T-helper 2 cell (primary cell): ENCODE results near the gene PARD3B.

Experiments
- DNase-seq, 5 experiments: peaks; one replicate each; pipeline versions ENCODE4 v3.0.0 to v3.0.0-alpha.2; 2012 to 2022

The PARD3B gene

GRCh38 chr2:205579335-205579734 lies 1034.1 kb downstream of the PARD3B start:
- no peak for DNase-seq

DNA sequence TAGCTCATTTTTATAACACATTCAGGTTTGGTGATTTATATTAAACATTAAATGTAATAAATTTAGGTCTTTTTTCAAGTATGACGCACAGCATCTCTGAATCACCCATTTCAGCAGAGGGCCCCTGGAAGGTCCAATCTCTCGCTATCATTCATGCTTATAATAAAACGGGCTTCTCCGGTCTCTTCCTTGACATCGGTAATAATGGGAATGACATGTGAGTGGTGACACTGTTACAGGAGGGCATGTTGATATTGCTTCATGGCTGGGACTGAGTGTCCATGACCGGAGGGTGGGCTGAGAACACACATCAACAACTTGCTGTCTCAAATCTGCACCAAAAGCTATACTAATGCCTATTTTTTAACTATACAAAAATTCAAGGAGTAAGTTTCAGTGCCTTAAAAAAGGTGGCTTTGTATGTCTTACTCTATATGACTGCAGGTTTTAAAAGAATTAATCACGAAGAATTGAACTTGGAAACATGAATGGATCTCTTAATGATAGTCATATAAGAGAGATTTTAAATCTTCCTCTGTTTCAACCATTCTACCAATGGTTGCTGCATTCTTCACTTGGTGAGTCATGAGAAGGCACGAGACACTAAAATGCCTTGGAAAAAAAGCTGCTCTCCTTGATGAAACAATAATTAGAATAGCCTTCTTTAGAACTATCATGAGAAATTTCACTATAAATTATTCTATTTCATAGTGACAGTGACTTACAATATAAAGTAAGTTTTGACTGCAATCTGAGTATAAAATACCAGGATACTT lies 1035.1 kb downstream of the PARD3B start:
- DNase-seq: no peak

GRCh38 chr2:205582366-205582765 lies 1037.1 kb downstream of the PARD3B start:
- no peak for DNase-seq

DNA sequence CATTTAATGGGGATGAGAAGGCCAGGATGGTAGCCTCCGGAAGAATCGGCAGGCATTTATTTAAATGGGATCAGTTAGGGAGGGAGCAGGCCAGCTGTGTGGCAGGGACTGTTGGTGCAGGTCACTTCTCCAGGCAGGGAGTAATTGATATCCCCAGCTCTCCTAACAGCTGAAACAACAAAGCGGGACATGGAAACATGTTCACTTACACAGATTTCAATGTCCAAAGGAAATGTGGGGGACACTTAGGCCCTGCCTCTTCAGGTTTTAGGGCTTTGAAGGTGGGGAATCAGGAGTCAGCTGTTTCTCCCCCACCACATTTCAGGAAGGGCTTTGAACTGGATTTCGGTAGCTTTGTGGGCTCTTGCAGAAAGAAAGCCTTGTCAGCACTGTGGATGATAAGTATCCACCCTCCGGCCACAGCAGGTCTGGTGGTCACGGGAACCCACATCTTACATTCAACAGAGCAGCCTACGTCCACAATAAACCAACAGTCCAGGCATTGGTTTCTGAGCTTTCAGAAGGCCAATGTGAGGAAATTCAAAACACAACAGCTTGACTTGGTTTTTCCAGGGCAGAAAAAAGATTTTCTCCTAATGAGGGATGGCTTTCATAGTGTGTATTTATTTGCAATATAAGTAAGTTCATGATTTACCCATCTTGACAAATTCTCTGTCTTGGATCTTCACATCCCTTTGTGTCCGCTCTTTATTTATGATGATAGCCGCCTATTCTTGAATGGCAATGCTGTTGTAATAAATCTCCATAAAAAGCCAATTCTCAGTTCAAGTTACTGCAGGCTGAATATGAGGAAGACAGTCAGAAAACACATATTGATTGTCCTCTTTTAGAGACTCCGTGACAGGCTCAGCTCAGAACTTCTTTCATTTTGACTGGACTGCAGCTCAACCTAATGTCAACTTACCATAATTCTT lies 1040.4 kb downstream of the PARD3B start:
- DNase-seq: no peak

DNA sequence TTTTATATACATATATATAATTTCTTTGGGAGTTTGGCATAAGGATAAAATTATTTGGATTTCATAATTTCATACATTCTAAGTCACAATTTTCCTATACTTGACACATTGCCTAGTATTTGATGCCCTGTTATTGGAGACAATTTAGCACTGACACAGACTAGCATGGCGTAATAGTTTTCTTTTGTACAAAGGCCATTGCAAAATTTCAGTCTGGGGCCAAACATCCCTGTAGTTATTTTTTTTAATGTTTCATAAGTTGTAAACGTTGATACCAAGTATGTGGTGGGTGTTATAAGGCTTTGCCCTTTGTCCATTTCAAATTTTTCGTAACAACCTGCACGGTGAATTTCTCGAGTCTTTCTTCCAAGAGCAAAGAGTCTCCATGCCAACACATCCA lies 1041.4 kb downstream of the PARD3B start:
- no peak for DNase-seq

DNA sequence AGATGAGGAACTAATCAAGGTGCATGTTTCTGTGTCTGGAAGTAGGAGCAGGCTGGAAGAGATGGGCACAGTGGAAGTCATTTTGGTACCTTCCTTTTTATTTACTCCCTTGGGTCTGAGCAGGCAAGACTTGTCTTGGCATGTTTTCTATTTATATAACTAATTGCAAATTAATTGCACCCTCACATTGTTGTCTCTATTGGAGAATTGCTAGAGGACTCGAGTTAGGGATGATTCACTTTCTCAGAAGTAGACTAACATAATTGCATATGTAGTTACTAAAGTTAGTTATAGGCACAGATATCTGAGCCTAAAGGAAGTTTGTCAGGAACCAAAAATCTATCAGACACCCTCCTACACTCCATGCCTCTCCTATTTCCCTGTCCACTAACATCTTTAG lies 1044.2 kb downstream of the PARD3B start:
- no peak for DNase-seq

DNA sequence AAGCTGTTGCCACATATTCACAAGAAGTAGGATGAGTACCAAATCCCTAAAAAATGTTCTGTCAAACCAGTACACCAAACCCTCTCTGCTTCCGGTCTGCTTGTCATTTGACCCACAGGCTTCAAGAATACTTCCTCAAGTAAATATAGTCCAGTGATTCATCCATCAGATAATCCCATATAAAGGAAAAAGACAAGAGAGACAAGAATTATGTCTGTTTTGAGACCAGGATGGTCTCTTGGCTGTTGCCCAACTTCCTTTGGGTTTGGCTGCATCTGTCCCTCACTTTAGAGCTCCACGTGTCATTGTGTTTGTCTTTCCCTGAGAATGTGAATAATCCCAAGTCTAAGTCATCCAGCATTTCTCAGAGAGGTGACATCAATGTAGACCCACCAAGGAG lies 1045.5 kb downstream of the PARD3B start:
- no peak for DNase-seq

- DNase-seq: no peak
Measured at GRCh38 chr2:205593891-205594290, 1048.6 kb downstream of the PARD3B start.

DNA sequence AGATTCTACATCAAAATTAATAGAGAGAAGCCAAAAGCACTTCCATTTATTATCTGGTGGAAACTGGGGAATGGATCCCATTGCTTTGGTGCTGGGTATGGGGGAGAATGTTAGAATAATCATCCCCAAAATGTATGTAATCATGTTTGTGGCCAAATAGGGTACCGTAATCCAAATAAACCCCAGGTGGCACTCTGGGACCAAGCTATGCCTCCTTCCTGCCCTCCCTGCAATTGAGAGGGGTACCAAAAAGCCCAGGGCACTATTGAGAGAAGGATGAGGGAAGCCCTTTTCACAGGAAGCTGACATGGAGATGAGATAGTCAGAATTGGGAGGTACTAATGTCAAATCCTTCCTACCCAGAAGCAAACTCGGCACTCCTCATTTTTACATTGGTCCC lies 1051.3 kb downstream of the PARD3B start:
- DNase-seq: no peak

DNA sequence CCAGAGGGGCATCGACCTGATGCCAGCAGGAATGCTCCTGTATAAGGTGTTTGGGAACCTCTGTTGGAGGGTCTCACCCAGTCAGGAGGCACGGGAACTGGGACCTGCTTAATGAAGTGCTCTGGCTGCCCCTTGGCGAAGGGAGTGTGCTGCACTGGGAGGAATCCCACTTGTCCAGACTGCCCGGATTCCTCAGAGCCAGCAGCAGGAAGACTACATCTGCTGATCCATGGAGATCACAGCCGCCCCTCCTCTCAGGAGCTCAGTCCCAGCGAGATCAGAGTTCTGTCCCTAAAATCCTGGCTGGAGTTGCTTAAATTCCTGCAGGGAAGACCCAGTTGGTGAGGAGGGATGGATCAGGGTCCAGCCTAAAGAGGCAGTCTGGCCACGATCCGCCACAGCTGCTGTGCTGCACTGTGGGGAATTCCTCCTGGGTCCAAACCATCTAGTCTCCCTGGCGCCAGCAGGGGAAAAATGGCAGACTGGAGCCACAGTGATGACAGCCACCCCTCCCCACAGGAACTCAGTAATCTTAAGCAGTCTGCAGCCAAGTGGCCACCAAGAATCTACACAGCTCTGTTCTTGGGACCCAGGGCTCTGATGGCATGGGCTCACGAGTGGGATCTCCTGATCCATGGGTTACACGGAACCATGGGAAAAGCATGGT lies 1060.5 kb downstream of the PARD3B start:
- no peak for DNase-seq

DNA sequence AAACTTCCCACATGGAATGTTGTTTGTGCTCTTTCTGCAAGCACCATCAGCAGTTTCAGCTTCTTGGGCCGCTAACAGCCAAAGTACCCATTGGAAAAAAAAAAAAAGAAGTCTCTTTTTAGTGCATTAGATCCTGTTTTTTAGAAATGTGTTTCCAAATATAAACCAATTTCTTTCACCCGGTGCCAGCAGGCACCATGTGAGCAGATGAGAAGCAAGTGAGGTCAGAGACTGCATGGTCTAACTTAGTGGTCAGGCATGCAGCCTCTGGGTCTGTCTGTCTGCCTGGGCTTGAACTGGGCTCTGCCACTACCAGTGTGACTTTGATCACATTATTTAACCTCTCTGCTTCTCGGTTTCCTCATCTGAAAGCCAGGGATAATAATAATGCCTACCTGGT lies 1061.9 kb downstream of the PARD3B start:
- no peak for DNase-seq

GRCh38 chr2:205609113-205609512 lies 1063.8 kb downstream of the PARD3B start:
- DNase-seq: peak in 1 of 5 experiments; percentile 41

- no peak for DNase-seq
Measured at GRCh38 chr2:205610437-205610836, 1065.2 kb downstream of the PARD3B start.

GRCh38 chr2:205612636-205613035 lies 1067.4 kb downstream of the PARD3B start:
- DNase-seq: peak in 2 of 5 experiments; percentile 12 to 81

DNA sequence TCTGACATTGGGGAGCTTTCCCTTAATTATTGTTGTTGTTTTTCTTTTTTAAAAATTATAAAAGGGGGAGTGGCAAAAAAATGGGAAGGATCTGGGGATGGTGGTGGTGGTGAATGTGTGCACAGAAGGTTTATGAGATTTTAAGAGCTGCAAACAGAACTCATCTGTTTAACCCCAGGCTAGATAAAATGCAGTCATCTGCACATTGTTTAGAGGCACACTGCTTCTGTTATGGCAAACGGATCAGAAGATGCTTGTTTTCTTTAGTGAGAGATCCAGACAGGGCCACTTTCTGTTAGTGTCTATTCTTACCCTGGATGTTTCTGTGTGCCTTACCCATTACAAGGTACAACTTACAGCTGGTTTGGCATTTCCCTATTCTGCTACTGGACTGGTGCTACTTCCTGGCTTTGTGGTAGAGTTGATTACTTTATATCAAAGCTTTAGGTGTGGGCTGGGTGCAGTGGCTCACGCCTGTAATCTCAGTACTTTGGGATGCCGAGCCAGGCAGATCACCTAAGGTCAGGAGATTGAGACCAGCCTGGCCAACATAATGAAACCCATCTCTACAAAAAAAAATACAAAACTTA lies 1068.8 kb downstream of the PARD3B start:
- no peak for DNase-seq

DNA sequence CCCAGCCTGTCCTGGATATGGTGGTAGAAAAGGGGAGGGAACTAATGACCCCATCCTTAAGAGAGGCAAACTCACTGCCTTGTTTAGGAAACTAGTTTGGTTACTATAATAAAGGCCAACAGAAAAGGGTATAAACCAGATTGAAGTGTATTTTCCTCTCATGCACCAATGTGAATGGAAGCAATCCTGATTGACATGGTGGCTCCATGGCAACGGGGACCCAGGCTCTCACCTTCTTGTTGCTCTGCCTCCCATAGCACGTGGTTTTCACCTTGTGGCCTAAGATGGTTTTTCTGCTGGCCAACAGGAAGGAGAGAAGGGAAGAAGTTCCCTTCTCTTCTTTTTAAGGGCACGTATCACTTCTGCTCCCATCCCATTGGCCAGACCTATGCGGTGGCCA lies 1069.7 kb downstream of the PARD3B start:
- no peak for DNase-seq

GRCh38 chr2:205617905-205618304 lies 1072.6 kb downstream of the PARD3B start:
- no peak for DNase-seq

DNA sequence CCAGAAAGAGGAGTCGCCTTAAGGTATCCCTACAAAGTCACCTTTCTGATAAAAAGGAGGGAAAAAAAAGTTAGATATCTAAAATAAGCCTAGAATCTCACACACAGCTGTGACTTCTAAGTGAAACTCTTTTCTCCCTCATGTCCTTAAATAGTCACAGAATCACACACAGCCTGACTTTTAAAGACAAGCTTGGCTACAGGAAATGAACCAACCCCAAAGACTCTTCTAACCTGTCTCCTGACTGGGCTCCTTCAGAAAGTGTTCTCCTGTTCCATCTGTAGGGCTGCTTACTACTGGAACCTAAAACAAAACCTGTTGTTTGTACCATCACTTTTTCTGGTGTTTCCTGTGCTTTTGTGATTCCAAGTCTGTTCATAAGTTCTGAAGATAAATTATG lies 1074.3 kb downstream of the PARD3B start:
- no peak for DNase-seq

GRCh38 chr2:205627085-205627484 lies 1081.8 kb downstream of the PARD3B start:
- no peak for DNase-seq

- DNase-seq: no peak
Measured at GRCh38 chr2:205628422-205628821, 1083.1 kb downstream of the PARD3B start.

GRCh38 chr2:205629091-205629776 lies 1084.0 kb downstream of the PARD3B start:
- DNase-seq: no peak

GRCh38 chr2:205633994-205634393 lies 1088.7 kb downstream of the PARD3B start:
- DNase-seq: no peak
